Psoas muscle (tissue), 8 donors: Measurements from ENCODE around the gene PATE2. TPM values are rescaled to one million over a fixed set of nuclear protein-coding genes. Genes with fewer than 3 reads are reported as not detected.

Experiments
- ATAC-seq, 4 donors: fragments of 200-7000 bp; cut with Tn5 transposase; one replicate each; pipeline ENCODE4 v1.9.1; 2020; ENCODE audit warnings: moderate library complexity in 3 of 4, mild to moderate bottlenecking in 2 of 4
- DNase-seq, 2 donors: peaks; one replicate each; pipeline ENCODE4 v3.0.0-alpha.2; 2020
- H3K27ac ChIP-seq: fragments of 200-600 bp; one replicate; pipeline ENCODE4 v1.8.0; 2022
- H3K27me3 ChIP-seq, 3 donors: fragments of 200-600 bp in 1 of 3; one replicate each; pipeline versions ENCODE4 v1.6.1 to v1.8.0; 2013 to 2022; ENCODE audit warnings: low read length in 2 of 3, mild to moderate bottlenecking in 2 of 3, moderate library complexity in 1 of 3; ENCODE audit not compliant: insufficient read depth in 3 of 3
- H3K36me3 ChIP-seq, 2 donors: fragments of 200-600 bp in 1 of 2; one replicate each; pipeline versions ENCODE4 v1.6.1 to v1.8.0; 2013 to 2022; ENCODE audit warnings: low read depth in 1 of 2, mild to moderate bottlenecking in 1 of 2, moderate library complexity in 1 of 2; ENCODE audit not compliant: insufficient read depth in 1 of 2
- H3K4me1 ChIP-seq: fragments of 200-600 bp; one replicate; pipeline ENCODE4 v1.8.0; 2022
- H3K4me3 ChIP-seq: fragments of 200-600 bp; one replicate; pipeline ENCODE4 v1.8.0; 2022; ENCODE audit warnings: mild to moderate bottlenecking
- H3K9me3 ChIP-seq: fragments of 200-600 bp; one replicate; pipeline ENCODE4 v1.8.0; 2022
- CTCF ChIP-seq: fragments of 200-600 bp; IDR thresholded peaks from one replicate; pipeline ENCODE4 v1.8.0; 2022; ENCODE audit warnings: antibody characterized with exemption
- WGBS, 3 donors: extraction: QIAGEN DNeasy Blood & Tissue Kit; methylation state at CpG; one replicate each; pipeline versions ENCODE4 v1.1.6 to v1.1.7; 2013; 5-methylcytosine and 5-hydroxymethylcytosine counted together
- intact Hi-C, 2 donors: fragments of 100-400 bp; cut with DNase I; formaldehyde crosslinking; loops; one replicate each; pipeline versions ENCODE4 v1.11.0 to v1.14.2; 2022
- polyA plus RNA-seq, 3 donors: library from polyadenylated mRNA; stranded (reverse); fragments of 200-250 nt; gene quantifications; one replicate each; pipeline ENCODE4 v1.2.3, GENCODE V29; 2013
- total RNA-seq, 4 donors: library from RNA; stranded (reverse); fragmentation: NEBNext Ultra II Directional in 2 of 4; extraction: Animal tissue kit (Norgen Biotek cat#: 25700) in 2 of 4; gene quantifications; one replicate each; pipeline versions ENCODE4 v1.2.1 to v1.2.4, GENCODE V29; 2021 to 2023
- donor health status: healthy with polysubstance abuse.
- donor health status: DM: no; HTN: no; CAD: no; lungs with moderate emphysema.
- donor health status: Bipolar disorder and iron deficiency.
- donor health status: healthy.
- donor health status: DM: yes; HTN: yes; CAD: no.
- donor health status: DM: no; HTN: no; CAD: no.
- donor health status: DM: no; HTN: no; CAD: no.
- donor health status: DM: yes; HTN: yes; CAD: no.

Gene PATE2
- total and polyA plus RNA-seq, 7 donors, result 0.17 TPM; not detected in 6

GRCh38 chr11:125773516-125773915, 5.1 kb downstream of the PATE2 start:
- no peak for TF ChIP-seq CTCF
- ATAC-seq (no peak), DNase-seq (no peak)
- WGBS, 3 donors, result 52 to 64% (median 62%) methylated on average over 3 of the region's 3 CpGs
- intact Hi-C loops, result no loop called here
- Histone ChIP-seq H3K4me1 (no peaks in the 10 kb centered on the region), H3K4me3 (no peak overlapping the region), H3K27me3 (no peaks in the 10 kb centered on the region), H3K9me3 (no peaks in the 10 kb centered on the region), H3K36me3 (no peaks in the 10 kb centered on the region), H3K27ac (no peak overlapping the region)

- no peaks in the 10 kb centered on the region for H3K27me3 ChIP-seq
- no peak for TF ChIP-seq CTCF
- no peak overlapping the region for H3K27ac ChIP-seq
- H3K9me3 ChIP-seq, result no peaks in the 10 kb centered on the region
- no peak for ATAC-seq
- no peaks in the 10 kb centered on the region for H3K36me3 ChIP-seq
- no peak overlapping the region for H3K4me3 ChIP-seq
- no peak for DNase-seq
- WGBS, 3 donors, result 53 to 64% (median 58%) methylated on average over 3 of the region's 3 CpGs
- intact Hi-C loops, result no loop called here
- no peaks in the 10 kb centered on the region for H3K4me1 ChIP-seq
Measured at GRCh38 chr11:125772834-125773505, 5.7 kb downstream of the PATE2 start.

- no peaks in the 10 kb centered on the region for H3K9me3 ChIP-seq
- no peaks in the 10 kb centered on the region for H3K36me3 ChIP-seq
- WGBS, 3 donors, result 73 to 88% (median 78%) methylated on average over 2 of the region's 2 CpGs
- intact Hi-C loops, result no loop called here
- no peak for TF ChIP-seq CTCF
- H3K27me3 ChIP-seq, result no peaks in the 10 kb centered on the region
- no peak for DNase-seq
- no peak overlapping the region for H3K27ac ChIP-seq
- no peak for ATAC-seq
- H3K4me1 ChIP-seq, result no peaks in the 10 kb centered on the region
- no peak overlapping the region for H3K4me3 ChIP-seq
Measured at GRCh38 chr11:125770583-125770982, 8.0 kb downstream of the PATE2 start.

GRCh38 chr11:125768336-125769046, 10.1 kb downstream of the PATE2 start:
- Histone ChIP-seq H3K27ac (no peak overlapping the region), H3K27me3 (peaks cover 0 to 2% (median 0%) of the 10 kb centered on the region in 3 donors), H3K4me3 (no peak overlapping the region), H3K36me3 (no peaks in the 10 kb centered on the region), H3K9me3 (no peaks in the 10 kb centered on the region), H3K4me1 (no peaks in the 10 kb centered on the region)
- DNase-seq, result no peak
- WGBS, 3 donors, result 34 to 43% (median 42%) methylated on average over 10 of the region's 10 CpGs
- ATAC-seq, result no peak
- no peak for TF ChIP-seq CTCF
- intact Hi-C loops, result no loop called here
